ENCODE measurements around the gene OTOL1.

DNA sequence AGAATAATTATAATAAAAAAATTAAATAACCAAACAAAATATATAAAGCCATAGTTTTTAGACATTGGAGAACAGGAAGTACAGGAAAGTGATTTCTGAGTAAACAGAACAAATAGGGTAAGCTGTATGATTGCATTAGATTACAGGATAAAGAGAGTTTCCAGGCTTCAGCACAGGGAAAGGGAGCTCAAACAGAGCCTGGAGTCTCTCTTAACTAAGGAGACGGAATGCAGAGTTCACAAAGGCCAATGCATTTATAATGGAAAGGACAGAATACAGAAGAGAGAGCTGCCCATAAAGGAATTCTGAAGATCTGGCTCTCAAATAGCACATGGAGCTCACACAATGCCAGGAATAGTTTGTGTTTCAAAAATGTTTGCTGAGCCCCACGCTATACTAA is 42.0 kb upstream of the OTOL1 start:
- TF ChIP-seq, protein P1, sequence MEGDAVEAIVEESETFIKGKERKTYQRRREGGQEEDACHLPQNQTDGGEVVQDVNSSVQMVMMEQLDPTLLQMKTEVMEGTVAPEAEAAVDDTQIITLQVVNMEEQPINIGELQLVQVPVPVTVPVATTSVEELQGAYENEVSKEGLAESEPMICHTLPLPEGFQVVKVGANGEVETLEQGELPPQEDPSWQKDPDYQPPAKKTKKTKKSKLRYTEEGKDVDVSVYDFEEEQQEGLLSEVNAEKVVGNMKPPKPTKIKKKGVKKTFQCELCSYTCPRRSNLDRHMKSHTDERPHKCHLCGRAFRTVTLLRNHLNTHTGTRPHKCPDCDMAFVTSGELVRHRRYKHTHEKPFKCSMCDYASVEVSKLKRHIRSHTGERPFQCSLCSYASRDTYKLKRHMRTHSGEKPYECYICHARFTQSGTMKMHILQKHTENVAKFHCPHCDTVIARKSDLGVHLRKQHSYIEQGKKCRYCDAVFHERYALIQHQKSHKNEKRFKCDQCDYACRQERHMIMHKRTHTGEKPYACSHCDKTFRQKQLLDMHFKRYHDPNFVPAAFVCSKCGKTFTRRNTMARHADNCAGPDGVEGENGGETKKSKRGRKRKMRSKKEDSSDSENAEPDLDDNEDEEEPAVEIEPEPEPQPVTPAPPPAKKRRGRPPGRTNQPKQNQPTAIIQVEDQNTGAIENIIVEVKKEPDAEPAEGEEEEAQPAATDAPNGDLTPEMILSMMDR (IDR thresholded peaks at IDR 0.05 in 4 of 5, conservative IDR thresholded peaks at IDR 0.05 in 1 of 5) = no peak
- TF ChIP-seq POLR2A (IDR thresholded peaks at IDR 0.05) = no peak

Data from gastrocnemius medialis (tissue), 4 donors.